B cell (primary cell): ENCODE results near the gene PRPF38B.

Experiments used
- EZH2 ChIP-seq: IDR thresholded peaks from 2 replicates; pipeline ENCODE4 v1.6.1; 2012; ENCODE audit warnings: borderline replicate concordance, low read depth, mild to moderate bottlenecking, moderate library complexity, low read length; ENCODE audit not compliant: insufficient read depth, poor library complexity, severe bottlenecking
- TF ChIP-seq, protein P1 (sequence below): fragments of 200-600 bp; IDR thresholded peaks from one replicate; pipeline ENCODE4 v1.8.0; 2022; ENCODE audit warnings: antibody characterized with exemption, mild to moderate bottlenecking

DNA sequence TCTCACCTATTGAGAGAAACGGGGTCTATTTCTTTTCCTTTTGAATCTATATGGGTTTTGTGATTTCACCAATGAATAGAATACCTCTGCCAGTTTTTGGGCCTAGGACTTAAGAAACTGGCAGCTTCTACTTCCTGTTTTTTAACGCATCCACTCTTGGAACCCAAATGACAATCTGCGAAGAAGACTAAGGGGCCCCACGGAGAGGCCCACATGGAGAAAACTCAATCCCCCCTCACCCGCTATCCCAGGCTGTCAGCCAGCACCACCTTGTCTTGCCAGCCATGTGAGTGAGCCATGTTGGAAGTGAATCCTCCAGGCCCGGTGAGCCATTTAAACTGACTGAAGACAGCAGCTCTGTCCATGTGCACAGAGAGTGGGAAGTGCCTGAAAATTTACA lies 27.6 kb upstream of the PRPF38B start:
- TF ChIP-seq, protein P1, sequence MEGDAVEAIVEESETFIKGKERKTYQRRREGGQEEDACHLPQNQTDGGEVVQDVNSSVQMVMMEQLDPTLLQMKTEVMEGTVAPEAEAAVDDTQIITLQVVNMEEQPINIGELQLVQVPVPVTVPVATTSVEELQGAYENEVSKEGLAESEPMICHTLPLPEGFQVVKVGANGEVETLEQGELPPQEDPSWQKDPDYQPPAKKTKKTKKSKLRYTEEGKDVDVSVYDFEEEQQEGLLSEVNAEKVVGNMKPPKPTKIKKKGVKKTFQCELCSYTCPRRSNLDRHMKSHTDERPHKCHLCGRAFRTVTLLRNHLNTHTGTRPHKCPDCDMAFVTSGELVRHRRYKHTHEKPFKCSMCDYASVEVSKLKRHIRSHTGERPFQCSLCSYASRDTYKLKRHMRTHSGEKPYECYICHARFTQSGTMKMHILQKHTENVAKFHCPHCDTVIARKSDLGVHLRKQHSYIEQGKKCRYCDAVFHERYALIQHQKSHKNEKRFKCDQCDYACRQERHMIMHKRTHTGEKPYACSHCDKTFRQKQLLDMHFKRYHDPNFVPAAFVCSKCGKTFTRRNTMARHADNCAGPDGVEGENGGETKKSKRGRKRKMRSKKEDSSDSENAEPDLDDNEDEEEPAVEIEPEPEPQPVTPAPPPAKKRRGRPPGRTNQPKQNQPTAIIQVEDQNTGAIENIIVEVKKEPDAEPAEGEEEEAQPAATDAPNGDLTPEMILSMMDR = no peak
- no peak for TF ChIP-seq EZH2
